Left cardiac atrium (tissue), 4 donors: ENCODE results near the gene PLA2G3. TPM values are rescaled to one million over a fixed set of nuclear protein-coding genes. Genes with fewer than 3 reads are reported as not detected.

ENCODE experiments used
- ATAC-seq, 2 donors: fragments of 200-7000 bp; cut with Tn5 transposase; one replicate each; pipeline ENCODE4 v1.9.1; 2020; ENCODE audit warnings: mild to moderate bottlenecking in 2 of 2, moderate library complexity in 2 of 2
- DNase-seq: peaks from one replicate; pipeline ENCODE4 v3.0.0-alpha.2; 2020
- intact Hi-C, 2 donors: fragments of 100-400 bp; cut with DNase I; formaldehyde crosslinking; loops; one replicate each; pipeline versions ENCODE4 v1.14.1 to v1.15.1; 2022 to 2023
- total RNA-seq, 2 donors: library from RNA; stranded (reverse); fragmentation: NEBNext Ultra II Directional; extraction: Animal tissue kit (Norgen Biotek cat#: 25700); gene quantifications; one replicate each; pipeline ENCODE4 v1.2.1, GENCODE V29; 2021
- donor health status: DM: no; HTN: yes; CAD: no.
- donor health status: DM: no; HTN: yes; CAD: no; lungs with severe emphysema.
- donor health status: DM: yes; HTN: yes; CAD: no.
- donor health status: Dilated cardiomyopathy.

The PLA2G3 gene
- total RNA-seq, 2 donors from 2014 or later: not detected

DNA sequence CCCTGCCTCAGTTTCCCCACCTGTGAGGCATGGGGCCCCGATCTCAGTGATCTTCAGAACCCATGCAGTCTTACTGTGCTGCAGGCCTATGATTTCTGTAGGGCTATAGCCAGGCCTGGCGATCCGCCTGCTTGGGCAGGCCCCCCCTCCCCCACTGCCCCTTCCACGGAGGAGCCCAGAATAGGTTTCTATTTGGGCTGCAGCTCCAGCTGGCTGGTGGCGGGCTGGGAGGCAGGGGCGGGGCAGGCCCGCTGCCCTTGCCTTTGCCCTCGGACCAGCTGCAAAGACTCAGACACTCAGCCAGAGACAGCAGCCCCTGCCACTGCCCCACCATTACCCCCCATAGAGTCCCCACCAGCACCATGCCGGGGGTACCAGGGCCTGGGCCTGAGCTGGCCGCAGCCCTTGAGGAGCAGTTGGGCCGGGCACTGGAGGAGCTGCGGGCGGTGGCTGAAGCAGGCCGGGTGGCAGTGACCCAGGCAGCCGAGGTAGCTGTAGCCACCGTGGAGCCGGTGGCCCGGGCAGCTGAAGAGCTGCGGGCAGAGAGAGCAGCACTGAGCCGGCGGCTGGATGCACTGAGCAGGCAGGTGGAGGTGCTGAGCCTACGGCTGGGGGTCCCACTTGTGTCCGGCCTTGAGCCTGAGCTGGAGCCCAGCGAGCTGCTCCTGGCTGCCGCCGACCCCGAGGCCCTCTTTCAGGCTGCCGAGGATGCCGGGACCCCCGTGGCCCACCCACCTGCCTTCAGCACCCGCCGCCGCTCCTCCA is 47.0 kb downstream of the PLA2G3 start:
- intact Hi-C loops: loop anchor here in 1 of 2 donors (5.0 kb wide), 1 partner anchor 54 kb away; no protein-coding TSS in a partner anchor
- ATAC-seq (peak; percentile 73 to 87), DNase-seq (peak; percentile 74)

- intact Hi-C loops: loop anchor here in 1 of 2 donors (5.0 kb wide), 1 partner anchor 55 kb away; no protein-coding TSS in a partner anchor
- ATAC-seq (no peak), DNase-seq (no peak)
Measured at GRCh38 chr22:31092161-31092560, 48.1 kb downstream of the PLA2G3 start.

GRCh38 chr22:31091106-31091975 is 49.0 kb downstream of the PLA2G3 start:
- DNase-seq (no peak), ATAC-seq (no peak)
- intact Hi-C loops: loop anchor here in 1 of 2 donors (5.0 kb wide), 1 partner anchor 56 kb away; no protein-coding TSS in a partner anchor

GRCh38 chr22:31090217-31091085 is 49.9 kb downstream of the PLA2G3 start:
- DNase-seq (no peak), ATAC-seq (no peak)
- intact Hi-C loops: loop anchor here in 1 of 2 donors (5.0 kb wide), 1 partner anchor 57 kb away; no protein-coding TSS in a partner anchor

GRCh38 chr22:31089160-31090100 is 50.9 kb downstream of the PLA2G3 start:
- intact Hi-C loops: loop anchor here (5.0 to 10.0 kb wide), 3 partner anchors 58 to 142 kb away; no protein-coding TSS in a partner anchor
- DNase-seq (no peak), ATAC-seq (peak in 1 of 2 donors; percentile 13)

GRCh38 chr22:31088233-31088986 is 51.9 kb downstream of the PLA2G3 start:
- intact Hi-C loops: loop anchor here in 1 of 2 donors (5.0 to 10.0 kb wide), 2 partner anchors 66 to 141 kb away; no protein-coding TSS in a partner anchor
- DNase-seq (no peak), ATAC-seq (no peak)

DNA sequence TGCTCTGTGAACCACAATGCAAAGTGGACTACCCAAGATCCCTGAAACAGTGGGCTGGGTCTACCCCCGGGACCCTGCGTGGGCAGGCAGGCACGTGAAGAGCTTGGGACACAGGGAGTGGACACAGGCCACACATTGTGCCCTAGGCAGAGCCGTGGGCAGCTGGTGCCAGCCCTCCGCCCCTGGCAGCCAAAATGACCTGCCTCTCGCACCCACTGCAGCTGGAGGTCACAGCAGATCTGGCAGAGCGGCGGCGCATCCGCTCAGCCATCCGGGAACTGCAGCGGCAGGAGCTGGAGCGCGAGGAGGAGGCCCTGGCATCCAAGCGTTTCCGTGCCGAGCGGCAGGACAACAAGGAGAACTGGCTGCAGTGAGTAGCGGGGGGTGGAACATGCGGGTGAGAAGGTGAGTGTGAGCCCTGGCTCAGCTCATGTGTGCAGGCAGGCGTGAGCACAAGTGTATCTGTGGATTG is 52.5 kb downstream of the PLA2G3 start:
- intact Hi-C loops: loop anchor here in 1 of 2 donors (5.0 to 10.0 kb wide), 2 partner anchors 67 to 140 kb away; no protein-coding TSS in a partner anchor
- ATAC-seq (no peak), DNase-seq (no peak)

- DNase-seq: peak; percentile 20
- no peak for ATAC-seq
- intact Hi-C loops: loop anchor here in 1 of 2 donors (5.0 to 10.0 kb wide), 2 partner anchors 68 to 140 kb away; no protein-coding TSS in a partner anchor
Measured at GRCh38 chr22:31086703-31087330, 53.5 kb downstream of the PLA2G3 start.

GRCh38 chr22:31085928-31086327 is 54.4 kb downstream of the PLA2G3 start:
- peak; percentile 17 for DNase-seq
- no peak for ATAC-seq
- intact Hi-C loops: loop anchor here (2.0 to 10.0 kb wide), 3 partner anchors 69 to 139 kb away; no protein-coding TSS in a partner anchor

GRCh38 chr22:31085493-31085824 is 54.8 kb downstream of the PLA2G3 start:
- ATAC-seq (peak; percentile 0 to 2), DNase-seq (peak; percentile 60)
- intact Hi-C loops: loop anchor here (2.0 to 10.0 kb wide), 3 partner anchors 69 to 139 kb away; no protein-coding TSS in a partner anchor

DNA sequence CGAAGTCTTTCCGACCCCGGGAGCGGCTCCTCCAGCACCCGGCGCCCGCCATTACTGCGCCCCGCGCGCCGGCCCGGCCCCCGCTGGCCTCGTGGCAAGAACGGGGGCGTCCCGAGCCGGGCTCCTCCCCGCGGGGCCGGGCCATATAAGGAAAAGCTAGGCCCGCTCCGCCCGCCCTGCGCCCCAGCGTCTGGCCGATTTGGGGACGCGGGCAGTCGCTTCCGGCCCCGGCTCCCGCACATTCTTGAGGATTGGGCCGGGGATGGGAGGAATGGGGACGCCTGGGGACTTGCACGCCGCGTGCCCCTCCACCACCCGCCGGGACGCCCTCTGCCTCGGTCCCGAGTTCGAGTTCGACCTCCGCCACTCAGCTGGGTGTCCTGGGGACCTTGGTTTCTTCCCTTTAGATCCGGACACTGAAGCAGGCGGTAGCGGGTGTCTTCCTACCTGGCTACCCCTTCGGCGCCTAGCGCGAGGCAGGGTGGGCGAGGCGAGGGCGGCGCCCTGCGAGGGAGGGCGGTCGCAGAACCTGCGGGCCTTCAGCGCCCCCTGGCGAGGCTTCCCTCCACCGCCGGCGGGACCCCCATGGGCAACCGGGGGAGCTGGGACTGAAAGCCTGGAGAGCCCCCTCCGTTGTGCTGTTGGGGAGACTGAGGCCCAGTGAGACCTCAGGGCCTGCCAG is 55.4 kb downstream of the PLA2G3 start:
- DNase-seq (peak; percentile 94), ATAC-seq (peak; percentile 85 to 88)
- intact Hi-C loops: loop anchor here (2.0 to 10.0 kb wide), 5 partner anchors 38 to 138 kb away; partner anchors contain the start of genes MORC2 (in 2 of the 2) and TUG1 (in 2 of the 2)
